PC-9 (cell line): ENCODE data around the gene ANO9.

Source experiments
- EZH2 ChIP-seq: fragments of 200-600 bp; sonication (generic); IDR thresholded peaks from 2 replicates; pipeline ENCODE4 v1.8.0; 2017; ENCODE audit warnings: antibody characterized with exemption, low read depth
- TF ChIP-seq, protein P1 (sequence below): fragments of 200-600 bp; sonication (generic); conservative IDR thresholded peaks from 2 replicates; pipeline ENCODE4 v1.6.1; 2017; ENCODE audit warnings: mixed run types, antibody characterized with exemption, mild to moderate bottlenecking, moderate library complexity

GRCh38 chr11:428295-428694, 13.5 kb downstream of the ANO9 start:
- TF ChIP-seq, protein P1, sequence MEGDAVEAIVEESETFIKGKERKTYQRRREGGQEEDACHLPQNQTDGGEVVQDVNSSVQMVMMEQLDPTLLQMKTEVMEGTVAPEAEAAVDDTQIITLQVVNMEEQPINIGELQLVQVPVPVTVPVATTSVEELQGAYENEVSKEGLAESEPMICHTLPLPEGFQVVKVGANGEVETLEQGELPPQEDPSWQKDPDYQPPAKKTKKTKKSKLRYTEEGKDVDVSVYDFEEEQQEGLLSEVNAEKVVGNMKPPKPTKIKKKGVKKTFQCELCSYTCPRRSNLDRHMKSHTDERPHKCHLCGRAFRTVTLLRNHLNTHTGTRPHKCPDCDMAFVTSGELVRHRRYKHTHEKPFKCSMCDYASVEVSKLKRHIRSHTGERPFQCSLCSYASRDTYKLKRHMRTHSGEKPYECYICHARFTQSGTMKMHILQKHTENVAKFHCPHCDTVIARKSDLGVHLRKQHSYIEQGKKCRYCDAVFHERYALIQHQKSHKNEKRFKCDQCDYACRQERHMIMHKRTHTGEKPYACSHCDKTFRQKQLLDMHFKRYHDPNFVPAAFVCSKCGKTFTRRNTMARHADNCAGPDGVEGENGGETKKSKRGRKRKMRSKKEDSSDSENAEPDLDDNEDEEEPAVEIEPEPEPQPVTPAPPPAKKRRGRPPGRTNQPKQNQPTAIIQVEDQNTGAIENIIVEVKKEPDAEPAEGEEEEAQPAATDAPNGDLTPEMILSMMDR = no peak
- no peak for TF ChIP-seq EZH2
